ENCODE data around the gene CD55.

The CD55 gene

GRCh38 chr1:207309745-207310273, 11.7 kb upstream of the CD55 start:
- H3K4me3 ChIP-seq (ENCODE audit: low read length), result peak overlapping the region; percentile 59
- peaks cover 35% of the 10 kb centered on the region for H3K4me1 ChIP-seq (ENCODE audit: control insufficient read depth, low read length)
- H3K9me3 ChIP-seq (ENCODE audit: control insufficient read depth, insufficient read depth, low read length), result no peaks in the 10 kb centered on the region
- TF ChIP-seq CTCF (IDR thresholded peaks at IDR 0.05; ENCODE audit: low read depth, low read length, poor library complexity, severe bottlenecking), result no peak
- TF ChIP-seq EZH2phosphoT487 (IDR thresholded peaks at IDR 0.05; ENCODE audit: borderline replicate concordance, low read length), result no peak
- H3K9me2 ChIP-seq (replicated peaks; ENCODE audit: control insufficient read depth, low read length), result no peaks in the 10 kb centered on the region
- H3F3A ChIP-seq (ENCODE audit: control insufficient read depth, insufficient read depth), result peaks cover 11% of the 10 kb centered on the region
- peaks cover 4% of the 10 kb centered on the region for H3K36me3 ChIP-seq (ENCODE audit: control insufficient read depth, low read length)
- H3K79me2 ChIP-seq (ENCODE audit: control insufficient read depth, low read length), result no peaks in the 10 kb centered on the region
- H4K20me1 ChIP-seq (ENCODE audit: control insufficient read depth, insufficient read depth, low read depth, low read length), result no peaks in the 10 kb centered on the region
- peak overlapping the region; percentile 62 for H3K4me2 ChIP-seq (ENCODE audit: low read length)
- no peaks in the 10 kb centered on the region for H3K27me3 ChIP-seq (ENCODE audit: control insufficient read depth, low read length)
- peak overlapping the region; percentile 75 for H3K27ac ChIP-seq (ENCODE audit: low read depth, low read length)

DNA sequence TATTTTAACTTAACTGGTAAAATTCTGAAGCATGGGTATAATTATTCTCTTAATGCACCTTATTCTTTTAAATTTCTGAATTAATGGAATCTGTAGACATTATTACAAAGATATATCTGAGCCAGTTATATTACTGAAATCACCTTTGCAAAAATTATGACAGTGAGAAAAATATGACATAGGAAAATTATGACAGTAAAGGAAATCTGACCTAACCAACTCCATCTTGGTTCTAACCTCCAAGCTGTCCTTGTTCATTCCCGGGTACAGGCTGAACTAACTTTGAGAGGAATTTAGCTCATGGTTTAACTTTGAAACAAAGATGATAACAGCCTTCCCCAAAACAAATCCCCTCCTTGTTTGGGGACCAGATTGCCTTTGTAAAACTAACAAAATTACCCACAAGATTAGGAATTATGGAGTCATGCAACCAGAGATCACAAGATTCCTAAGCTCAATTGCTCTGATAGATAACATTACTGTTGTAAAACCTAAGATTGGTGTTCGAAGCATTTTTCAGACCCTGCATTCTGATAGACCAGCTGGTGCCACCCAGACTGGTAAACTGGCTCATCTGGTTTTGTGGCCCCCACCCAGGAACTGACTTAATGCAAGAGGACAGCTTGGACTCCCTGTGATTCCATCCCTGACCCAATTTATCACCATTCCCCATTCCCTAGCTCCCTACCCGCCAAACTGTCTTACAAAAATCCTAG, 9.4 kb upstream of the CD55 start:
- H3K4me1 ChIP-seq (ENCODE audit: control insufficient read depth, low read length), result peaks cover 50% of the 10 kb centered on the region
- peaks cover 11% of the 10 kb centered on the region for H3F3A ChIP-seq (ENCODE audit: control insufficient read depth, insufficient read depth)
- H3K4me3 ChIP-seq (ENCODE audit: low read length), result no peak overlapping the region
- H3K9me3 ChIP-seq (ENCODE audit: control insufficient read depth, insufficient read depth, low read length), result no peaks in the 10 kb centered on the region
- H4K20me1 ChIP-seq (ENCODE audit: control insufficient read depth, insufficient read depth, low read depth, low read length), result no peaks in the 10 kb centered on the region
- TF ChIP-seq CTCF (IDR thresholded peaks at IDR 0.05; ENCODE audit: low read depth, low read length, poor library complexity, severe bottlenecking) (no peak), EZH2phosphoT487 (IDR thresholded peaks at IDR 0.05; ENCODE audit: borderline replicate concordance, low read length) (no peak)
- peaks cover 4% of the 10 kb centered on the region for H3K36me3 ChIP-seq (ENCODE audit: control insufficient read depth, low read length)
- no peak overlapping the region for H3K27ac ChIP-seq (ENCODE audit: low read depth, low read length)
- no peaks in the 10 kb centered on the region for H3K27me3 ChIP-seq (ENCODE audit: control insufficient read depth, low read length)
- no peaks in the 10 kb centered on the region for H3K9me2 ChIP-seq (replicated peaks; ENCODE audit: control insufficient read depth, low read length)
- no peaks in the 10 kb centered on the region; the same call in 1 of the 2 replicates for H3K79me2 ChIP-seq (ENCODE audit: control insufficient read depth, low read length)
- H3K4me2 ChIP-seq (ENCODE audit: low read length), result no peak overlapping the region

- Histone ChIP-seq H3K27ac (ENCODE audit: low read depth, low read length) (no peak overlapping the region), H4K20me1 (ENCODE audit: control insufficient read depth, insufficient read depth, low read depth, low read length) (no peaks in the 10 kb centered on the region), H3K36me3 (ENCODE audit: control insufficient read depth, low read length) (peaks cover 4% of the 10 kb centered on the region), H3K27me3 (ENCODE audit: control insufficient read depth, low read length) (no peaks in the 10 kb centered on the region), H3K4me3 (ENCODE audit: low read length) (no peak overlapping the region), H3K79me2 (ENCODE audit: control insufficient read depth, low read length) (no peaks in the 10 kb centered on the region; the same call in 1 of the 2 replicates), H3K9me3 (ENCODE audit: control insufficient read depth, insufficient read depth, low read length) (no peaks in the 10 kb centered on the region), H3K9me2 (replicated peaks; ENCODE audit: control insufficient read depth, low read length) (no peaks in the 10 kb centered on the region), H3K4me2 (ENCODE audit: low read length) (no peak overlapping the region), H3K4me1 (ENCODE audit: control insufficient read depth, low read length) (peaks cover 55% of the 10 kb centered on the region), H3F3A (ENCODE audit: control insufficient read depth, insufficient read depth) (peaks cover 11% of the 10 kb centered on the region)
- TF ChIP-seq CTCF (IDR thresholded peaks at IDR 0.05; ENCODE audit: low read depth, low read length, poor library complexity, severe bottlenecking) (no peak), EZH2phosphoT487 (IDR thresholded peaks at IDR 0.05; ENCODE audit: borderline replicate concordance, low read length) (no peak)
These were observed 8.9 kb upstream of the CD55 start for GRCh38 chr1:207312604-207312920.
